Measurements from ENCODE around the gene VWA3B.

The VWA3B gene

GRCh38 chr2:98177986-98178385 lies 91.0 kb downstream of the VWA3B start:
- no peak for TF ChIP-seq CTCF (IDR thresholded peaks at IDR 0.05)
- H2AFZ ChIP-seq = no peak overlapping the region
- H3K36me3 ChIP-seq (ENCODE audit: control insufficient read depth, insufficient read depth, low read length) = no peaks in the 10 kb centered on the region
- no peaks in the 10 kb centered on the region for H3K4me1 ChIP-seq
- no peaks in the 10 kb centered on the region for H3K79me2 ChIP-seq
- H3K9ac ChIP-seq = no peak overlapping the region
- H3K4me3 ChIP-seq (ENCODE audit: low read depth, low read length) = no peak overlapping the region
- no peak overlapping the region for H3K4me2 ChIP-seq (ENCODE audit: low read length)
- no peak overlapping the region for H3K27ac ChIP-seq
- no peaks in the 10 kb centered on the region for H3K27me3 ChIP-seq (ENCODE audit: control insufficient read depth, insufficient read depth, low read length)
- no peaks in the 10 kb centered on the region for H3K9me3 ChIP-seq (ENCODE audit: control insufficient read depth, low read length)

- no peaks in the 10 kb centered on the region for H3K27me3 ChIP-seq (ENCODE audit: control insufficient read depth, insufficient read depth, low read length)
- no peak for TF ChIP-seq CTCF (IDR thresholded peaks at IDR 0.05)
- no peak overlapping the region for H3K27ac ChIP-seq
- H3K9me3 ChIP-seq (ENCODE audit: control insufficient read depth, low read length) = no peaks in the 10 kb centered on the region
- no peak overlapping the region for H3K4me3 ChIP-seq (ENCODE audit: low read depth, low read length)
- H3K4me2 ChIP-seq (ENCODE audit: low read length) = no peak overlapping the region
- no peaks in the 10 kb centered on the region for H3K4me1 ChIP-seq
- H3K36me3 ChIP-seq (ENCODE audit: control insufficient read depth, insufficient read depth, low read length) = no peaks in the 10 kb centered on the region
- H3K9ac ChIP-seq = no peak overlapping the region
- H2AFZ ChIP-seq = no peak overlapping the region
- H3K79me2 ChIP-seq = no peaks in the 10 kb centered on the region
Observed at GRCh38 chr2:98180456-98180855, 93.5 kb downstream of the VWA3B start.

DNA sequence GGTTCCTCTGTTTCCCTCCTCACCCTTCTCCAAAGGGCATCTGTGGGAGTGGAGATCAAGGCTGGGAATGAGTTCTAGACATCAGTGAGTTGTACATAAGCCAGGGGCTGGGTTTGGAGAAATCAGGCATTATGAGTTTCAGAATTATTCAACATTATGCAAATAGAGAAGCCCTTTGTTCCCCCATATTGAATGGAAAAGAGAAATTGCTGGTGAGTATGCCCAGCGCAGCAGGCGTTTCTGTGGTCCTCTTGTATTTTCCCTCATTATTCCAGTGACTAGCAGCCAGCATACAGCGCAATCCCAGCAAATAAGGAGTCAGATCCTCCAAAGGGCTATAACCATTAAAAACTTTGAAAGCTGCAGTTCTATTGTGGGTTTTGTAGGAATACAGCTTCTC lies 94.4 kb downstream of the VWA3B start:
- Histone ChIP-seq H3K27ac (no peak overlapping the region), H3K4me2 (ENCODE audit: low read length) (no peak overlapping the region), H3K79me2 (no peaks in the 10 kb centered on the region), H3K4me1 (no peaks in the 10 kb centered on the region), H3K4me3 (ENCODE audit: low read depth, low read length) (no peak overlapping the region), H3K36me3 (ENCODE audit: control insufficient read depth, insufficient read depth, low read length) (no peaks in the 10 kb centered on the region), H3K27me3 (ENCODE audit: control insufficient read depth, insufficient read depth, low read length) (no peaks in the 10 kb centered on the region), H3K9ac (no peak overlapping the region), H3K9me3 (ENCODE audit: control insufficient read depth, low read length) (no peaks in the 10 kb centered on the region), H2AFZ (no peak overlapping the region)
- TF ChIP-seq CTCF (IDR thresholded peaks at IDR 0.05) = no peak

DNA sequence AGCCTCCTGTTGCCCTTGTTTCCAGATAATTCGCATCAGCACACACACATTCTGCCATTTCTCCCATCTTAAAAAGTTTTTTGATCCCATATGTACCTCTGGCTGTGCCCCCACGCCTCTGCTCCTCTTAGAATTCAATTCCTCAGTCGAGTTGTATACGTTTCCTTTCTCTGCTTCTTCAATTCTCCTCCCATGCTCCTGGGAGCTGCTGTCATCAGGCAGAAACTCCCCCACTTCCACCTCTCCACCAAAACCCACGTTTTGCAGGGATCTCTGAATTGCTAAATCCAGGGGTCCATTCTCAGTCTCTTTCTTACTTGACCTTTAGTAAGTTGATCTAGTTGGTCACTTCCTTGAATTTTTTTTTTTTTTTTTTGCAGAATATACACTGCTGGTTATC lies 98.8 kb downstream of the VWA3B start:
- no peaks in the 10 kb centered on the region for H3K79me2 ChIP-seq
- H3K27ac ChIP-seq = no peak overlapping the region
- no peaks in the 10 kb centered on the region for H3K36me3 ChIP-seq (ENCODE audit: control insufficient read depth, insufficient read depth, low read length)
- H3K9ac ChIP-seq = no peak overlapping the region
- H2AFZ ChIP-seq = no peak overlapping the region
- no peaks in the 10 kb centered on the region for H3K27me3 ChIP-seq (ENCODE audit: control insufficient read depth, insufficient read depth, low read length)
- no peaks in the 10 kb centered on the region for H3K9me3 ChIP-seq (ENCODE audit: control insufficient read depth, low read length)
- TF ChIP-seq CTCF (IDR thresholded peaks at IDR 0.05) = no peak
- no peak overlapping the region for H3K4me3 ChIP-seq (ENCODE audit: low read depth, low read length)
- H3K4me1 ChIP-seq = no peaks in the 10 kb centered on the region
- no peak overlapping the region for H3K4me2 ChIP-seq (ENCODE audit: low read length)

DNA sequence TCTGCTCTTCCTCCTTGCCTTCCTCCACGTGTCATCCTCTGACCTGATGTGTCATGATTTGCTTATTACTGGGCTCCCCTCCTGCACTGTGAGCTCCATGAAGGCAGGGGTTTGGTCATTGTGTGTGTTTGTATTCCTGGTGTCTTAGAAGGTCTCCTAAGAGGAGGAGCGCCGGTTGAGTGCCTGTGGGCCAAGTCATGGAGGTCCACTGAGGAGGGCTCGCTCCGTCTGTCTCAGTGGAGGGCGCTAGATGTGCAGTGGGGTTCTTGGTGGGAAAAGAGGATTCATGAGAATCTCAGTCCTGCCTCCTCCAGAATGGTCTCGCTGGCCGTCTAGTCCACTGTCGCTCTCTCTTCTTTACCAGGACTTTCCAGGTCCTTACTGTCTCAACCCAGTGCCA lies 100.2 kb downstream of the VWA3B start:
- no peak overlapping the region for H3K9ac ChIP-seq
- no peak overlapping the region for H3K27ac ChIP-seq
- H3K36me3 ChIP-seq (ENCODE audit: control insufficient read depth, insufficient read depth, low read length) = no peaks in the 10 kb centered on the region
- H3K9me3 ChIP-seq (ENCODE audit: control insufficient read depth, low read length) = no peaks in the 10 kb centered on the region
- no peaks in the 10 kb centered on the region for H3K27me3 ChIP-seq (ENCODE audit: control insufficient read depth, insufficient read depth, low read length)
- H3K4me3 ChIP-seq (ENCODE audit: low read depth, low read length) = no peak overlapping the region
- H3K4me1 ChIP-seq = no peaks in the 10 kb centered on the region
- no peak overlapping the region for H3K4me2 ChIP-seq (ENCODE audit: low read length)
- TF ChIP-seq CTCF (IDR thresholded peaks at IDR 0.05) = no peak
- no peak overlapping the region for H2AFZ ChIP-seq
- no peaks in the 10 kb centered on the region for H3K79me2 ChIP-seq

Measured in parathyroid adenoma (tissue), 2 donors.